KMS-11 (cell line): Measurements from ENCODE around the gene TMEM11.

Experiments
- H2AFZ ChIP-seq: fragments of 200-600 bp; sonication (generic); 2 replicates; pipeline ENCODE4 v1.6.1; 2016; ENCODE audit warnings: antibody characterized with exemption, mixed run types, low read depth
- H3K27ac ChIP-seq: fragments of 200-600 bp; sonication (generic); 2 replicates; pipeline ENCODE4 v1.6.1; 2016; ENCODE audit warnings: mild to moderate bottlenecking, mixed run types
- H3K27me3 ChIP-seq: fragments of 200-600 bp; sonication (generic); 2 replicates; pipeline ENCODE4 v1.6.1; 2017; ENCODE audit warnings: mild to moderate bottlenecking, low read depth, mixed run types, moderate library complexity; ENCODE audit not compliant: insufficient read depth
- H3K36me3 ChIP-seq: fragments of 200-600 bp; sonication (generic); 2 replicates; pipeline ENCODE4 v1.6.1; 2017; ENCODE audit warnings: mild to moderate bottlenecking, mixed run types; ENCODE audit not compliant: insufficient read depth
- H3K4me1 ChIP-seq: fragments of 200-600 bp; sonication (generic); 2 replicates; pipeline ENCODE4 v1.6.1; 2016; ENCODE audit warnings: mild to moderate bottlenecking, low read depth, mixed run types; ENCODE audit not compliant: poor library complexity, severe bottlenecking
- H3K4me2 ChIP-seq: fragments of 200-600 bp; sonication (generic); 2 replicates; pipeline ENCODE4 v1.7.0; 2016; ENCODE audit warnings: mild to moderate bottlenecking, mixed run types
- H3K4me3 ChIP-seq: fragments of 200-600 bp; sonication (generic); IDR thresholded peaks from 2 replicates; pipeline ENCODE4 v1.6.1; 2017; ENCODE audit warnings: low read depth, low read length, mixed read lengths; ENCODE audit not compliant: insufficient read depth
- H3K79me2 ChIP-seq: fragments of 200-600 bp; sonication (generic); 2 replicates; pipeline ENCODE4 v1.6.1; 2016; ENCODE audit warnings: low read depth, mixed run types; ENCODE audit not compliant: insufficient read depth
- H3K9ac ChIP-seq: fragments of 200-600 bp; sonication (generic); 2 replicates; pipeline ENCODE4 v1.6.1; 2016; ENCODE audit warnings: mild to moderate bottlenecking, mixed run types
- H4K20me1 ChIP-seq: fragments of 200-600 bp; sonication (generic); 2 replicates; pipeline ENCODE4 v1.6.1; 2016; ENCODE audit warnings: mild to moderate bottlenecking, mixed run types; ENCODE audit not compliant: insufficient read depth
- TF ChIP-seq, protein P1 (sequence below): fragments of 200-600 bp; sonication (generic); conservative IDR thresholded peaks from 2 replicates; pipeline ENCODE4 v1.6.1; 2017; ENCODE audit warnings: low read depth, mild to moderate bottlenecking, antibody characterized with exemption, low read length, moderate library complexity, mixed read lengths

The TMEM11 gene

DNA sequence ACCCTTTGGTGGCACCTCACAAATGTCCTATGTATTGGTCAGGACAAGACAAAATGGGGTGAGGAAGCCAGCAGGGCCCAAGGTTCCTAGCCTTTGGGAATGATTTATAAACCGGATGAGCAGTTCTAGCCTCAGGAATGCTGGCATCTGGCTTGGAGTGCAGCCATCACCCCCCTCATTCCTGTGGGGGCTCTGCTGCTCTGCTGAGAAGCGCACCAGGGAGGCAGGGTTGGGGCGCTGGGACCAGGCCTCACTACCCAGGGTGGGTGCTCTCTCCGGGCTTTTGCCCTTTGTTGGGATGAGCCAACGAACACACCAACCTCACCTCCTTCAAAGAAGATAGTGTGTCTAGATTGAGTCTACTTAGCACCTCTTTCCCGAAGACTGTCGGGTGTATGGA is 39.2 kb downstream of the TMEM11 start:
- Histone ChIP-seq H3K36me3 (no peaks in the 10 kb centered on the region), H4K20me1 (no peaks in the 10 kb centered on the region), H3K27me3 (no peaks in the 10 kb centered on the region), H3K27ac (no peak overlapping the region), H3K4me1 (peaks cover 3% of the 10 kb centered on the region), H3K79me2 (no peaks in the 10 kb centered on the region), H3K4me3 (no peak overlapping the region), H2AFZ (no peak overlapping the region), H3K4me2 (no peak overlapping the region), H3K9ac (no peak overlapping the region)
- TF ChIP-seq, protein P1, sequence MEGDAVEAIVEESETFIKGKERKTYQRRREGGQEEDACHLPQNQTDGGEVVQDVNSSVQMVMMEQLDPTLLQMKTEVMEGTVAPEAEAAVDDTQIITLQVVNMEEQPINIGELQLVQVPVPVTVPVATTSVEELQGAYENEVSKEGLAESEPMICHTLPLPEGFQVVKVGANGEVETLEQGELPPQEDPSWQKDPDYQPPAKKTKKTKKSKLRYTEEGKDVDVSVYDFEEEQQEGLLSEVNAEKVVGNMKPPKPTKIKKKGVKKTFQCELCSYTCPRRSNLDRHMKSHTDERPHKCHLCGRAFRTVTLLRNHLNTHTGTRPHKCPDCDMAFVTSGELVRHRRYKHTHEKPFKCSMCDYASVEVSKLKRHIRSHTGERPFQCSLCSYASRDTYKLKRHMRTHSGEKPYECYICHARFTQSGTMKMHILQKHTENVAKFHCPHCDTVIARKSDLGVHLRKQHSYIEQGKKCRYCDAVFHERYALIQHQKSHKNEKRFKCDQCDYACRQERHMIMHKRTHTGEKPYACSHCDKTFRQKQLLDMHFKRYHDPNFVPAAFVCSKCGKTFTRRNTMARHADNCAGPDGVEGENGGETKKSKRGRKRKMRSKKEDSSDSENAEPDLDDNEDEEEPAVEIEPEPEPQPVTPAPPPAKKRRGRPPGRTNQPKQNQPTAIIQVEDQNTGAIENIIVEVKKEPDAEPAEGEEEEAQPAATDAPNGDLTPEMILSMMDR = no peak

DNA sequence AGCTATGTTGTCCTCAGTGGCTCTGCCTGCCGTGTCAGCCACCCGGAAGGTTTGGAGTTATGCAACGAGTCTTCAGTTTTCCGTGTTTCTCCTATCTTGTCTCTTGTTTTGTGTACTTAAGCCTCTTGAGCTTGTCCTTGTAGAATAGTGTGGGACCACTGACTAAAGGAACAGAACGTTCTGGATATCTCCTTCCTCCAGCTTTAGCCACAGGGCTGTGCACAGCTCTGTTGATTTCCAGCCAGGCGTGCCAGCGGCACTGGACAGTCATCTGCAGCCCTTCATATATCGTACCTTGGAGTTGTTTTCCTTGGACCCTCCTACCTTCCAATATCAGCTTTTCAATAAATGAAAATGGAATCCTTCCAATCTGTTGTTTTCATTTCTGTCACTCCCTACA is 39.8 kb downstream of the TMEM11 start:
- TF ChIP-seq, protein P1 = no peak
- H3K79me2 ChIP-seq = no peaks in the 10 kb centered on the region
- no peak overlapping the region for H3K9ac ChIP-seq
- H3K4me1 ChIP-seq = peaks cover 3% of the 10 kb centered on the region
- no peak overlapping the region for H3K4me2 ChIP-seq
- H3K27ac ChIP-seq = no peak overlapping the region
- no peaks in the 10 kb centered on the region for H3K36me3 ChIP-seq
- H3K4me3 ChIP-seq = no peak overlapping the region
- H2AFZ ChIP-seq = no peak overlapping the region
- H3K27me3 ChIP-seq = no peaks in the 10 kb centered on the region
- no peaks in the 10 kb centered on the region for H4K20me1 ChIP-seq

DNA sequence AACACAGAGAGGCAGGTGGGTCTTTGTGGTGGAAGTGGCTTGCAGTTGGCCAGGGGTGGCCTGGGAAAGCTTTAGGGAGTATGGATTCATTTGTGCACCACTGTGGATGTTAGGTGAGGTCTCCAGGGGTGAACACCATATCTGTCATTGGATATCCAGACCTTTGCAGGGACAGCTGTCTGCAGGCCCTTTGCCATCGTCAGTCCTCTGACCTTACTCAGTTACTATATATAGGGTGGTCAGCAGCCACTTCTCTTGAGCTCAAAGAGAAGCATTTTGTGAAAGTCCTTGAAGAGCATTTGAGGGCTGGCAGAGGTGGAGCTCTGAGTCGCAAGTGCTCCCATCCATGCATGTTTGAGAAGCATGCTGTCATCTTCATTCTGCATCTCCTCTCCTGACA is 40.4 kb downstream of the TMEM11 start:
- H4K20me1 ChIP-seq = no peaks in the 10 kb centered on the region
- no peaks in the 10 kb centered on the region for H3K79me2 ChIP-seq
- no peaks in the 10 kb centered on the region for H3K27me3 ChIP-seq
- H3K4me2 ChIP-seq = no peak overlapping the region
- no peak overlapping the region for H3K27ac ChIP-seq
- no peak overlapping the region for H3K4me3 ChIP-seq
- H3K4me1 ChIP-seq = peaks cover 3% of the 10 kb centered on the region
- TF ChIP-seq, protein P1 = no peak
- H3K36me3 ChIP-seq = no peaks in the 10 kb centered on the region
- H2AFZ ChIP-seq = no peak overlapping the region
- no peak overlapping the region for H3K9ac ChIP-seq

DNA sequence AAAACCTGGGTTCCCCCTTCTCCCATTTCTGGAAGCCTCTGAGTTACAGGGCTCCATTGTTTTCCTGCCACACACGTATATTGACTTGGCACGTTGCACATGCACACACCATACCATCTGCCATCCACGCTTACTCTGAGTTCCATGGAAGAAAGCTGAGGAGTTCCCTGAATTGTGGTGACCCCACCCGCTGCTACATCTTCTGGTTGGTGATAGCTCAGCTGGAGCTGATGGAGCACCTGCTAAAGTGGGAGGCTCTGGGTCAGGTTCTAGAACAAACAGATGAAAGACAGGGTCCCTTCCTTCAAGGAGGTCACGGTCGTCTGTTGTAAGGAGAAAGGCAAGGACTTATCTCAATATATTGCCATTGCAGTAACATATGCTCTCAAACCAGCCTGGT is 41.1 kb downstream of the TMEM11 start:
- TF ChIP-seq, protein P1 = no peak
- H3K27ac ChIP-seq = no peak overlapping the region
- no peak overlapping the region for H3K9ac ChIP-seq
- H3K4me2 ChIP-seq = no peak overlapping the region
- no peaks in the 10 kb centered on the region for H3K36me3 ChIP-seq
- no peak overlapping the region for H2AFZ ChIP-seq
- no peaks in the 10 kb centered on the region for H3K79me2 ChIP-seq
- H3K27me3 ChIP-seq = no peaks in the 10 kb centered on the region
- no peak overlapping the region for H3K4me3 ChIP-seq
- H4K20me1 ChIP-seq = no peaks in the 10 kb centered on the region
- peaks cover 3% of the 10 kb centered on the region for H3K4me1 ChIP-seq
